Hypothalamus (tissue), 51 donors: ENCODE measurements around the gene OTULINL.
"Not testable (repeated sequence)": the region's sequence is repeated elsewhere in the genome, so short reads cannot be mapped to it uniquely, and the experiment has no call there.

Experiments used
- DNase-seq, 51 donors: peaks; one replicate each; lab custom pipeline; 2025; lab: John Stamatoyannopoulos, UW

Gene OTULINL

GRCh38 chr5:14581106-14581890 lies at the start of gene OTULINL:
OTULINL (plus strand) TSS chr5:14581792; CDS start chr5:14581895, 103 bp downstream.
- DNase-seq: peak in 50 of 51 donors; percentile 19 to 84 (median 61)

GRCh38 chr5:14532180-14532579 lies 49.4 kb upstream of the OTULINL start:
- DNase-seq: no peak

- no peak for DNase-seq
Observed at GRCh38 chr5:14534773-14535172, 46.8 kb upstream of the OTULINL start.

- no peak for DNase-seq
Observed at GRCh38 chr5:14545308-14545707, 36.3 kb upstream of the OTULINL start.

GRCh38 chr5:14545862-14546261 lies 35.7 kb upstream of the OTULINL start:
- DNase-seq: no peak

GRCh38 chr5:14547666-14548065 lies 33.9 kb upstream of the OTULINL start:
- no peak for DNase-seq

GRCh38 chr5:14551211-14551610 lies 30.4 kb upstream of the OTULINL start:
- no peak for DNase-seq

GRCh38 chr5:14552017-14552416 lies 29.6 kb upstream of the OTULINL start:
- DNase-seq: no peak

GRCh38 chr5:14554288-14554687 lies 27.3 kb upstream of the OTULINL start:
- DNase-seq: not testable (repeated sequence)

- no peak for DNase-seq
Observed at GRCh38 chr5:14556015-14556414, 25.6 kb upstream of the OTULINL start.

- no peak for DNase-seq
Observed at GRCh38 chr5:14557203-14557770, 24.3 kb upstream of the OTULINL start.

- no peak for DNase-seq
Observed at GRCh38 chr5:14557791-14558415, 23.7 kb upstream of the OTULINL start.

- DNase-seq: peak in 1 of 51 donors; percentile 13
Observed at GRCh38 chr5:14560091-14560595, 21.4 kb upstream of the OTULINL start.

GRCh38 chr5:14561741-14562140 lies 19.9 kb upstream of the OTULINL start:
- DNase-seq: no peak

GRCh38 chr5:14568333-14568732 lies 13.3 kb upstream of the OTULINL start:
- DNase-seq: no peak

GRCh38 chr5:14569948-14570691 lies 11.5 kb upstream of the OTULINL start:
- no peak for DNase-seq

- no peak for DNase-seq
Observed at GRCh38 chr5:14571901-14572300, 9.7 kb upstream of the OTULINL start.

- DNase-seq: no peak
Observed at GRCh38 chr5:14572385-14572784, 9.2 kb upstream of the OTULINL start.

- DNase-seq: no peak
Observed at GRCh38 chr5:14572836-14573235, 8.8 kb upstream of the OTULINL start.

GRCh38 chr5:14574096-14574495 lies 7.5 kb upstream of the OTULINL start:
- DNase-seq: no peak
